Stimulated activated memory B cell treated with anti-CD40 and anti-IgM and Interleukin-4, amounts not matched to agents 10 μg/mL and 1 μg/mL and 100 μg/mL, for 72 hours (primary cell): Measurements from ENCODE around the gene ID3.
A peak's percentile ranks its signal among the peaks of the same experiment; 100 is the strongest.

Experiments used
- ATAC-seq: fragments of 150-1000 bp; cut with Tn5 transposase; 2 replicates; pipeline ENCODE4 v1.10.0; 2021
- H3K27ac Mint-ChIP-seq: one replicate; pipeline ENCODE4 v1.8.0; 2022; ENCODE audit warnings: mild to moderate bottlenecking, mixed read lengths
- H3K27me3 Mint-ChIP-seq: one replicate; pipeline ENCODE4 v1.8.0; 2022; ENCODE audit warnings: mixed read lengths
- H3K36me3 Mint-ChIP-seq: one replicate; pipeline ENCODE4 v1.8.0; 2022; ENCODE audit warnings: mixed read lengths
- H3K4me1 Mint-ChIP-seq: one replicate; pipeline ENCODE4 v1.8.0; 2022; ENCODE audit warnings: mixed read lengths
- H3K4me3 Mint-ChIP-seq: one replicate; pipeline ENCODE4 v1.8.0; 2022; ENCODE audit warnings: mild to moderate bottlenecking, moderate library complexity, mixed read lengths
- H3K9me3 Mint-ChIP-seq: one replicate; pipeline ENCODE4 v1.8.0; 2022; ENCODE audit warnings: mixed read lengths

ID3 gene

DNA sequence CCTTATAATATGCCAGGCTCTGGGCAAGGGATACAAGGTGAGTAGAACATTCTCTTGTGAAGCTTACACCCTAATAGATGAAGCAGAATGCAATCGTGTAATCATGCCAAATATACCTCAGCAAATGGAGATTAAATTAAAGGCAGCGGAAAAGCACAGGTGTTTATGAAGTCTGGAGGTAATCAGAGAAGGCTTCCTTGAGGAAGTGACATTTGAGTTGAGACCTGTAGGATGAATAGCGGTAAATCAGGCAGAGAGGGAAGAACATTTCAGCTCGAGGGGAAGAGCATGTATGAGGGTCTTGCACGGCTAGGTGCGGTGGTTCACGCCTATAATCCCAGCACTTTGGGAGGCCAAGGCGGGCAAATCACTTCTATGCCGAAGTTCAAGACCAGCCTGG lies 41.7 kb downstream of the ID3 start:
- Mint-ChIP-seq H3K27ac (no peak overlapping the region), H3K4me3 (no peak overlapping the region), H3K36me3 (peaks cover 10% of the 10 kb centered on the region)

DNA sequence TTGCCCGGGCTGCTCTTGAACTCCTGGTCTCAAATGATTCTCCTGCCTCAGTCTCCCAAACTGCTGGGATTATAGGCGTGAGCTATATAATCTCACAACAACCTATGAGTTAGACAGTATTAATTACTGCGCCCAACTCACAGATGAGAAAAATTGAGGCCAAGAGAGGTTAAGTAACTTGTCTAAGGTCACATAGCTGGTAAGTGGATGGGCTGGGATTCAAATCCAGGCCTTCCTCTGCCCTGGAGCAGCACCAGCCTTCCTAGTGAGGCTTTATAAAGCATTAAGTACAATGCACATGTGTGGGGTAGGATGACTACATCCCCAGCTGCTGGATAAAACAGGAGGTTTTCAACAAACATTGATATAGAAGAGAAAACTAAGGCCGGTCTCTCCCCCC lies 43.4 kb downstream of the ID3 start:
- H3K27me3 Mint-ChIP-seq, result no peaks in the 10 kb centered on the region
- peaks cover 5% of the 10 kb centered on the region for H3K36me3 Mint-ChIP-seq
- ATAC-seq, result no peak
- H3K4me3 Mint-ChIP-seq, result no peak overlapping the region
- no peaks in the 10 kb centered on the region for H3K9me3 Mint-ChIP-seq
- no peak overlapping the region for H3K27ac Mint-ChIP-seq
- peaks cover 8% of the 10 kb centered on the region for H3K4me1 Mint-ChIP-seq

More for the DNA sequence above, 41.7 kb downstream of the ID3 start:
- no peak for ATAC-seq
- Mint-ChIP-seq H3K9me3 (no peaks in the 10 kb centered on the region), H3K4me1 (peaks cover 25% of the 10 kb centered on the region), H3K27me3 (no peaks in the 10 kb centered on the region)

DNA sequence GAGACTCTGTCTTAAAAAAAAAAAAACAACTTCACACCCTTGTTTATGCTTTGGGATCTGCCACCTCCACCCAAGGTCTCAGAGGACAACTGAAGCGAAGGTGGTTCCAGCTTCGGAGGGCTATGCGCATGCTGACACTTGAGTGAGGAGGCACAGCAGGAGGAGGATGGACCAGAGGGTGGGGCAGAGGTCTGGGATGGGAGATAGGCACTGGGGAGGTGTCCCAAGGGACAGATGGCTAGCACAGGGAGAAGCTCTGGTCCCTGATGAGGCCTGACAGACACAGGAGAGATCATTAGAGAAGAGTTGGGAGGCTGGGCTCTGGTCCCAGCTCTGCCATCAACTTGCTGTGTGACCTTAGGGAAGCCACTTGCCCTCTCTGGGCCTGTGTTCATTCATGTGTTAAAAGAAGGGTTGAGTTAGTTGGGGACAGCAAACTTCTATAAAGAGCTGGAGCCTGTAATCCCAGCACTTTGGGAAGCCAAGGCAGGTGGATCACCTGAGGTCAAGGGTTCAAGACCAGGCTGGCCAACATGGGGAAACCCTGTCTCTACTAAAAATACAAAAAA lies 45.1 kb downstream of the ID3 start:
- Mint-ChIP-seq H3K27ac (peak overlapping the region; percentile 50), H3K27me3 (no peaks in the 10 kb centered on the region), H3K4me1 (peaks cover 6% of the 10 kb centered on the region), H3K36me3 (peaks cover 15% of the 10 kb centered on the region), H3K4me3 (no peak overlapping the region), H3K9me3 (no peaks in the 10 kb centered on the region)
- ATAC-seq, result no peak

DNA sequence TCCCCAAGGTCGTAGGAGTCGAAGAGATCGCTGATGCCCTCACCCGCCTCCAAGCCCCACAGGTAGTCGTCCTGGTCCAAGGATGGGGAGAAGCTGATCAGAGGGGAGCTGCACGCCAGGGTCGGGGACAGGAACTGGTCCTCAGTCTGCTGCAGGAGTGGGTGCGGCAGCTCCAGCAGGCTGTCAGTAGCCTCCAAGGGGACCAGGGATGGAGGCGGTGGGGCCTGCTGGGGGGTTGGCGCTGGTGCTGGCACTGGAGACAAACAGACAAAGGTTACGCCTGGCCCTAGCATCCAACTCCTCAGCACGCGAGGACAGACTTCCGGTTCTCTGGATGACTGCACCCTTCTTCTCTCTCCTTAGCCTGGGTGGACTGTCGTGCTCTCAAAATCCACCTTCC lies 49.4 kb downstream of the ID3 start:
- no peaks in the 10 kb centered on the region for H3K27me3 Mint-ChIP-seq
- no peak overlapping the region for H3K4me3 Mint-ChIP-seq
- H3K9me3 Mint-ChIP-seq, result no peaks in the 10 kb centered on the region
- ATAC-seq, result no peak
- peak overlapping the region; percentile 12 for H3K27ac Mint-ChIP-seq
- H3K4me1 Mint-ChIP-seq, result peaks cover 6% of the 10 kb centered on the region
- H3K36me3 Mint-ChIP-seq, result peaks cover 15% of the 10 kb centered on the region
